KMS-11 (cell line): Measurements from ENCODE around the gene TCF4.

ENCODE experiments used
- H2AFZ ChIP-seq: fragments of 200-600 bp; sonication (generic); 2 replicates; pipeline ENCODE4 v1.6.1; 2016; ENCODE audit warnings: antibody characterized with exemption, mixed run types, low read depth
- H3K27ac ChIP-seq: fragments of 200-600 bp; sonication (generic); 2 replicates; pipeline ENCODE4 v1.6.1; 2016; ENCODE audit warnings: mild to moderate bottlenecking, mixed run types
- H3K27me3 ChIP-seq: fragments of 200-600 bp; sonication (generic); 2 replicates; pipeline ENCODE4 v1.6.1; 2017; ENCODE audit warnings: mild to moderate bottlenecking, low read depth, mixed run types, moderate library complexity; ENCODE audit not compliant: insufficient read depth
- H3K36me3 ChIP-seq: fragments of 200-600 bp; sonication (generic); 2 replicates; pipeline ENCODE4 v1.6.1; 2017; ENCODE audit warnings: mild to moderate bottlenecking, mixed run types; ENCODE audit not compliant: insufficient read depth
- H3K4me1 ChIP-seq: fragments of 200-600 bp; sonication (generic); 2 replicates; pipeline ENCODE4 v1.6.1; 2016; ENCODE audit warnings: mild to moderate bottlenecking, low read depth, mixed run types; ENCODE audit not compliant: poor library complexity, severe bottlenecking
- H3K4me2 ChIP-seq: fragments of 200-600 bp; sonication (generic); 2 replicates; pipeline ENCODE4 v1.7.0; 2016; ENCODE audit warnings: mild to moderate bottlenecking, mixed run types
- H3K4me3 ChIP-seq: fragments of 200-600 bp; sonication (generic); IDR thresholded peaks from 2 replicates; pipeline ENCODE4 v1.6.1; 2017; ENCODE audit warnings: low read depth, low read length, mixed read lengths; ENCODE audit not compliant: insufficient read depth
- H3K79me2 ChIP-seq: fragments of 200-600 bp; sonication (generic); 2 replicates; pipeline ENCODE4 v1.6.1; 2016; ENCODE audit warnings: low read depth, mixed run types; ENCODE audit not compliant: insufficient read depth
- H3K9ac ChIP-seq: fragments of 200-600 bp; sonication (generic); 2 replicates; pipeline ENCODE4 v1.6.1; 2016; ENCODE audit warnings: mild to moderate bottlenecking, mixed run types
- H4K20me1 ChIP-seq: fragments of 200-600 bp; sonication (generic); 2 replicates; pipeline ENCODE4 v1.6.1; 2016; ENCODE audit warnings: mild to moderate bottlenecking, mixed run types; ENCODE audit not compliant: insufficient read depth
- TF ChIP-seq, protein P1 (sequence below): fragments of 200-600 bp; sonication (generic); conservative IDR thresholded peaks from 2 replicates; pipeline ENCODE4 v1.6.1; 2017; ENCODE audit warnings: low read depth, mild to moderate bottlenecking, antibody characterized with exemption, low read length, moderate library complexity, mixed read lengths

TCF4 gene

DNA sequence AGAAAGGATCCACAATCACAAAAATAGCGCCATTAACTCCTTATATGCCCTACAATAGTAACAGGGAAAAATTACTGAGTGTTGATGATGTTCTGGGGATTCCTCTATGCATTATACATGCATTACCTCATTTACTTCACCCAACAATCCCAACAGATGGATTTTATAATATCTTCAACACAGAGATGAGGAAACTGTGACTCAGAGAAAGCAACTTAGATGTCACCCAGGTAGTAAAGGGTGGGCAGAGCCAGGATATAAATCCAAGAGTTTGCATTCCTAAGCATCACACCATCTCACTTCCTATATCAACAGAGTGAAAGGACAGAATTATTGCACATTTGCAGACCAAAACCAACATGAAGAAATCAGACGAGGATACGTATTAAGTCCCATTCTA lies 144.2 kb downstream of the TCF4 start:
- Histone ChIP-seq H3K4me2 (no peak overlapping the region), H4K20me1 (no peaks in the 10 kb centered on the region), H3K79me2 (peaks cover 18% of the 10 kb centered on the region; the same call in 1 of the 2 replicates), H3K36me3 (no peaks in the 10 kb centered on the region), H3K4me1 (peaks cover 4% of the 10 kb centered on the region), H3K27ac (no peak overlapping the region), H3K9ac (no peak overlapping the region), H2AFZ (no peak overlapping the region), H3K27me3 (no peaks in the 10 kb centered on the region), H3K4me3 (no peak overlapping the region)
- TF ChIP-seq, protein P1, sequence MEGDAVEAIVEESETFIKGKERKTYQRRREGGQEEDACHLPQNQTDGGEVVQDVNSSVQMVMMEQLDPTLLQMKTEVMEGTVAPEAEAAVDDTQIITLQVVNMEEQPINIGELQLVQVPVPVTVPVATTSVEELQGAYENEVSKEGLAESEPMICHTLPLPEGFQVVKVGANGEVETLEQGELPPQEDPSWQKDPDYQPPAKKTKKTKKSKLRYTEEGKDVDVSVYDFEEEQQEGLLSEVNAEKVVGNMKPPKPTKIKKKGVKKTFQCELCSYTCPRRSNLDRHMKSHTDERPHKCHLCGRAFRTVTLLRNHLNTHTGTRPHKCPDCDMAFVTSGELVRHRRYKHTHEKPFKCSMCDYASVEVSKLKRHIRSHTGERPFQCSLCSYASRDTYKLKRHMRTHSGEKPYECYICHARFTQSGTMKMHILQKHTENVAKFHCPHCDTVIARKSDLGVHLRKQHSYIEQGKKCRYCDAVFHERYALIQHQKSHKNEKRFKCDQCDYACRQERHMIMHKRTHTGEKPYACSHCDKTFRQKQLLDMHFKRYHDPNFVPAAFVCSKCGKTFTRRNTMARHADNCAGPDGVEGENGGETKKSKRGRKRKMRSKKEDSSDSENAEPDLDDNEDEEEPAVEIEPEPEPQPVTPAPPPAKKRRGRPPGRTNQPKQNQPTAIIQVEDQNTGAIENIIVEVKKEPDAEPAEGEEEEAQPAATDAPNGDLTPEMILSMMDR: no peak

DNA sequence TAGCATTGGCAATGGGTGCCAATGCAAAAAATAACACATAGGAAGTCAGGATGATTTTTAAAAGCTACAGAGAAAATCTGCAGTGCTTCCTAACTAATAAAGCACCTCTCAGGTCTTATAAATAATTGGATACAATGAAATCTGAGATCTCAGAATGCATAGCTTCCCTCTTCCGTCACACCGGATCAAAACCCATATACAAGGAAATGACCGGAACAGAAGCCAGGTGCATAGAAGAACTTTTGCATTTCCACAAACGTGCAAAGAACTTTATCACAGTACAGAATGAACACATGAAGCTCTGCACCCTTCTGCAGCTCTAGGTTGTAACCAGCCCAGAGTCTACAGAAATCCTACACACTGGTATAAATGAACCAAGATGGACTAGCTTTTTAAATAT lies 145.4 kb downstream of the TCF4 start:
- TF ChIP-seq, protein P1: no peak
- H3K9ac ChIP-seq: no peak overlapping the region
- no peak overlapping the region for H3K4me3 ChIP-seq
- no peak overlapping the region for H2AFZ ChIP-seq
- peaks cover 18% of the 10 kb centered on the region; the same call in 1 of the 2 replicates for H3K79me2 ChIP-seq
- no peak overlapping the region for H3K4me2 ChIP-seq
- no peak overlapping the region for H3K27ac ChIP-seq
- no peaks in the 10 kb centered on the region for H4K20me1 ChIP-seq
- no peaks in the 10 kb centered on the region for H3K27me3 ChIP-seq
- peaks cover 9% of the 10 kb centered on the region for H3K4me1 ChIP-seq
- no peaks in the 10 kb centered on the region for H3K36me3 ChIP-seq

DNA sequence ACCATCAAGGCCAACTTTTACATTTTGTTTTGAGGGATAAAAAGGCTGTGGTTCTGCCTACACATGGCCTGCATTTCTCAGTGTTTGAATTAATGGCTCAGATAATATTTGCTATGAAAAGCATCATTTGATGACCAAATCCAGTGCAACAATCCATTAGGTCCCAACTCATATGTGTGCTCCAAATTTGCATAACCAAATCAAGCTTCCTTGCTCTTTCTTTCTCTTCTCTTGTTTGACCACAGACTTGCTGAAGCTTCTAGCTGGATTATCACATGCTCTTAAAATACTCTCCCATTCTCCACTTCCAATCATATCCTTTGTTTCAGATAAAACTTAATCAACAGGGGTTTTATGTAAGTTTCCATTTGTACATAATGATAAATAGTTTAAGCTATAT lies 147.0 kb downstream of the TCF4 start:
- Histone ChIP-seq H4K20me1 (no peaks in the 10 kb centered on the region), H3K27ac (no peak overlapping the region), H3K79me2 (peaks cover 18% of the 10 kb centered on the region; the same call in 1 of the 2 replicates), H3K27me3 (no peaks in the 10 kb centered on the region), H3K36me3 (no peaks in the 10 kb centered on the region), H3K4me3 (no peak overlapping the region), H3K4me2 (no peak overlapping the region), H3K9ac (no peak overlapping the region), H3K4me1 (peaks cover 9% of the 10 kb centered on the region), H2AFZ (no peak overlapping the region)
- TF ChIP-seq, protein P1: no peak

DNA sequence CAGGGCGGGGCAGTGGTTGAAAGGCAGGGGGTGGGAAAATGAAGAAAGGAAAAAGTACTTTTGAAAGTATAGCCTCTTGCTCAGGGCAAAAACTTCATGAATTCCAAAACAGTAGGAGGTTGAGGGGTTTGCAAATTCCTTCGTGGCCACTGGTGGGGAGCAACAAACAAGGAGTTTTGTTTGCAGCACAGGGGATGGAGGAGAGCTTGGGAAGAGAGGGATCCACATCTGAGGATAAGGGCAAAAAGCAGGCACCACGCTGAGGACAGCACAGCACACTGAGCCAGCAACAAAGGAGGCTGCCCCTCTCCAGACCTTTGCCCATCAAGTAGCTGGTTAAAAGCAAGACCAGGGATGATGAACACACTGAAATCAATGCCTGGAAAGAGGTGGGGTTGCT lies 148.9 kb downstream of the TCF4 start:
- H4K20me1 ChIP-seq: no peaks in the 10 kb centered on the region
- peaks cover 14% of the 10 kb centered on the region; the same call in 1 of the 2 replicates for H3K79me2 ChIP-seq
- H3K4me3 ChIP-seq: no peak overlapping the region

More for the DNA sequence above, 148.9 kb downstream of the TCF4 start:
- Histone ChIP-seq H3K4me2 (no peak overlapping the region), H3K27ac (no peak overlapping the region), H3K9ac (no peak overlapping the region), H3K36me3 (no peaks in the 10 kb centered on the region), H3K27me3 (no peaks in the 10 kb centered on the region), H3K4me1 (peaks cover 9% of the 10 kb centered on the region), H2AFZ (no peak overlapping the region)
- TF ChIP-seq, protein P1: no peak
